Transverse colon (tissue), 3 donors: Measurements from ENCODE around the gene SPTBN1.

Experiments
- CTCF ChIP-seq, 5 experiments: fragments of 200-600 bp in 3 of 5; fragments of 450-650 bp in 2 of 5; sonication (generic) in 3 of 5; IDR thresholded peaks; 1 replicate in 2 of 5; 2 replicates in 3 of 5; pipeline ENCODE4 v1.5.1; 2016 to 2017; ENCODE audit warnings: antibody characterized with exemption in 5 of 5, inconsistent platforms in 3 of 5, mild to moderate bottlenecking in 2 of 5, moderate library complexity in 1 of 5
- POLR2A ChIP-seq: fragments of 450-650 bp; IDR thresholded peaks from one replicate; pipeline ENCODE4 v1.6.1; 2016; ENCODE audit warnings: antibody characterized with exemption, mild to moderate bottlenecking, moderate library complexity

GRCh38 chr2:54540194-54540593, 84.1 kb downstream of the SPTBN1 start:
- TF ChIP-seq CTCF (IDR thresholded peaks at IDR 0.05) (no peak), POLR2A (no peak)
